Loucy (cell line): Measurements from ENCODE around the gene BPI.

Source experiments
- EZH2phosphoT487 ChIP-seq: fragments of 200-600 bp; IDR thresholded peaks from 2 replicates; pipeline ENCODE4 v1.6.1; 2018; ENCODE audit warnings: antibody characterized with exemption, mild to moderate bottlenecking, moderate library complexity, borderline replicate concordance
- TF ChIP-seq, protein P1 (sequence below): fragments of 200-600 bp; sonication (generic); conservative IDR thresholded peaks from 2 replicates; pipeline ENCODE4 v1.5.1; 2014; ENCODE audit warnings: mild to moderate bottlenecking, antibody characterized with exemption, low read length

DNA sequence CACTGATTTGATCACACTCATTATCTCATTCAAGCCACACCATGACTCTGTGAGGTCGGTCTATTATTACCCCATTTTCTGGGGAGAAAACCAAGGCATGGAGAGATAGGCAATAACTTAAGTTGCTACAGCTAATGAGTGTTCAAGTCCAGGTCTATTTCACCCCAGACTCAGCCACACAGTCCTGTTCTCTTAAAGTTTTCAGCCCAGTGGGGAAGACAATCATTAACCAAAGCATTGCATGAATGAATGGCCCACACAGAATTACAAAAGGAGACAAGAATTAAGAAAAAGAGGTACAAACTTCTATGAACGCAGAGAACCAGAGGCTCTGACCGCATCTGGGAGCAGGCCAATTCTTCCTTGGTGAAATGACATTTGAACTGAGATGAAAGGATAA, 7.1 kb downstream of the BPI start:
- TF ChIP-seq, protein P1, sequence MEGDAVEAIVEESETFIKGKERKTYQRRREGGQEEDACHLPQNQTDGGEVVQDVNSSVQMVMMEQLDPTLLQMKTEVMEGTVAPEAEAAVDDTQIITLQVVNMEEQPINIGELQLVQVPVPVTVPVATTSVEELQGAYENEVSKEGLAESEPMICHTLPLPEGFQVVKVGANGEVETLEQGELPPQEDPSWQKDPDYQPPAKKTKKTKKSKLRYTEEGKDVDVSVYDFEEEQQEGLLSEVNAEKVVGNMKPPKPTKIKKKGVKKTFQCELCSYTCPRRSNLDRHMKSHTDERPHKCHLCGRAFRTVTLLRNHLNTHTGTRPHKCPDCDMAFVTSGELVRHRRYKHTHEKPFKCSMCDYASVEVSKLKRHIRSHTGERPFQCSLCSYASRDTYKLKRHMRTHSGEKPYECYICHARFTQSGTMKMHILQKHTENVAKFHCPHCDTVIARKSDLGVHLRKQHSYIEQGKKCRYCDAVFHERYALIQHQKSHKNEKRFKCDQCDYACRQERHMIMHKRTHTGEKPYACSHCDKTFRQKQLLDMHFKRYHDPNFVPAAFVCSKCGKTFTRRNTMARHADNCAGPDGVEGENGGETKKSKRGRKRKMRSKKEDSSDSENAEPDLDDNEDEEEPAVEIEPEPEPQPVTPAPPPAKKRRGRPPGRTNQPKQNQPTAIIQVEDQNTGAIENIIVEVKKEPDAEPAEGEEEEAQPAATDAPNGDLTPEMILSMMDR = no peak
- TF ChIP-seq EZH2phosphoT487 = no peak
